OCI-LY7 (cell line): ENCODE measurements around the gene MAST2. TPM values are rescaled to one million over a fixed set of nuclear protein-coding genes. Genes with fewer than 3 reads are reported as not detected.

Experiments used
- BruUV-seq: library from RNA; stranded (reverse); fragments of 400-500 nt; replicated peaks from 2 replicates; lab custom pipeline; 2021; lab: Mats Ljungman, UMichigan
- CTCF ChIA-PET: fragments of 300-600 bp; sonication (Branson Sonifier 250); formaldehyde crosslinking; loops from one replicate; lab custom pipeline; 2022; ENCODE audit warnings: antibody characterized with exemption; ENCODE audit not compliant: unreplicated experiment; lab: Charles Lee
- POLR2A ChIA-PET: fragments of 300-600 bp; sonication (Branson Sonifier 250); formaldehyde crosslinking; loops from one replicate; lab custom pipeline; 2022; ENCODE audit warnings: antibody characterized with exemption; lab: Charles Lee
- DNase-seq: peaks from one replicate; pipeline ENCODE4 v3.0.0-alpha.2; 2015; ENCODE audit warnings: low spot score
- H2AFZ ChIP-seq: fragments of 200-600 bp; sonication (generic), shearing (Covaris generic); 2 replicates; pipeline ENCODE4 v1.6.1; 2014; ENCODE audit warnings: mild to moderate bottlenecking, antibody characterized with exemption, low read length, moderate library complexity
- H3K27ac ChIP-seq: fragments of 200-600 bp; sonication (generic); 2 replicates; pipeline ENCODE4 v1.5.1; 2014; ENCODE audit warnings: mixed run types, low read depth, mild to moderate bottlenecking, moderate library complexity, low read length, inconsistent platforms; ENCODE audit not compliant: poor library complexity, severe bottlenecking
- H3K36me3 ChIP-seq: fragments of 200-600 bp; sonication (generic); 2 replicates; pipeline ENCODE4 v1.6.1; 2014; ENCODE audit warnings: mild to moderate bottlenecking, antibody characterized with exemption, low read length, moderate library complexity, mixed read lengths; ENCODE audit not compliant: insufficient read depth
- H3K4me1 ChIP-seq: fragments of 200-600 bp; sonication (generic); 2 replicates; pipeline ENCODE4 v1.5.1; 2014; ENCODE audit warnings: mild to moderate bottlenecking, low read length; ENCODE audit not compliant: insufficient read depth, poor library complexity, severe bottlenecking
- H3K4me2 ChIP-seq: fragments of 200-600 bp; sonication (generic); 2 replicates; pipeline ENCODE4 v1.6.1; 2014; ENCODE audit warnings: mild to moderate bottlenecking, low read length
- H3K4me3 ChIP-seq: fragments of 200-600 bp; sonication (generic); 2 replicates; pipeline ENCODE4 v1.5.1; 2014; ENCODE audit warnings: mild to moderate bottlenecking, low read depth, low read length; ENCODE audit not compliant: poor library complexity, severe bottlenecking
- H3K79me2 ChIP-seq: fragments of 200-600 bp; sonication (generic); 2 replicates; pipeline ENCODE4 v1.6.1; 2016; ENCODE audit warnings: low read depth, mild to moderate bottlenecking, low read length, moderate library complexity, mixed read lengths; ENCODE audit not compliant: insufficient read depth
- H3K9me2 ChIP-seq: fragments of 200-600 bp; sonication (generic); 2 replicates; pipeline ENCODE4 v1.6.1; 2016; ENCODE audit warnings: mild to moderate bottlenecking, low read length, mixed read lengths; ENCODE audit not compliant: insufficient read depth
- H3K9me3 ChIP-seq: fragments of 200-600 bp; sonication (generic); 2 replicates; pipeline ENCODE4 v1.6.1; 2014; ENCODE audit warnings: mild to moderate bottlenecking, mixed run types, low read length, mixed read lengths
- H4K20me1 ChIP-seq: fragments of 200-600 bp; sonication (generic); 2 replicates; pipeline ENCODE4 v1.6.1; 2014; ENCODE audit warnings: mild to moderate bottlenecking, antibody characterized with exemption, low read length, moderate library complexity, mixed read lengths; ENCODE audit not compliant: insufficient read depth
- CTCF ChIP-seq: fragments of 200-600 bp; sonication (generic); conservative IDR thresholded peaks from 2 replicates; pipeline ENCODE4 v1.5.1; 2014; ENCODE audit warnings: mild to moderate bottlenecking, antibody characterized with exemption, low read length, moderate library complexity, mixed read lengths
- EZH2phosphoT487 ChIP-seq: fragments of 200-600 bp; sonication (generic); IDR thresholded peaks from 2 replicates; pipeline ENCODE4 v1.6.1; 2018; ENCODE audit warnings: low read depth, borderline replicate concordance, mild to moderate bottlenecking, mixed run types, antibody characterized with exemption, low read length, moderate library complexity, mixed read lengths
- intact Hi-C: fragments of 100-400 bp; cut with micrococcal nuclease; formaldehyde crosslinking; loops from one replicate; pipeline ENCODE4 v1.10.0; 2022; ENCODE audit not compliant: unreplicated experiment
- total RNA-seq, 2 experiments: library from RNA; depleted of rRNA in 1 of 2; stranded (reverse); fragments of >200 nt in 1 of 2; shearing (Covaris generic) in 1 of 2; gene quantifications; 2 replicates each; pipeline ENCODE4 v1.2.3, GENCODE V29; 2014 to 2022

Gene MAST2
- total RNA-seq, 2 experiments from 2014 or later, result 32.1 to 67.2 TPM

GRCh38 chr1:45914836-45915235 lies 111.4 kb downstream of the MAST2 start:
- ChIA-PET CTCF (no interaction called here), POLR2A (interaction anchor here (0.6 to 2.1 kb wide), 4 partner anchors 10 to 16 kb away, joined by 3 to 7 read pairs (median 6); no protein-coding TSS in a partner anchor)
- no TSS peak for BruUV-seq
- Histone ChIP-seq H3K4me2 (no peak overlapping the region), H3K27ac (no peak overlapping the region), H4K20me1 (no peaks in the 10 kb centered on the region; the same call in 1 of the 2 replicates), H3K9me3 (no peaks in the 10 kb centered on the region), H3K36me3 (peaks cover 16% of the 10 kb centered on the region), H3K4me1 (no peaks in the 10 kb centered on the region), H3K9me2 (no peaks in the 10 kb centered on the region), H3K4me3 (no peak overlapping the region), H2AFZ (no peak overlapping the region), H3K79me2 (0 out of 2 replicates have a peak, but pooled peaks cover 4% of the 10 kb centered on the region)
- TF ChIP-seq CTCF (no peak), EZH2phosphoT487 (no peak)
- no peak for DNase-seq
- intact Hi-C loops, result no loop called here

- H4K20me1 ChIP-seq, result no peaks in the 10 kb centered on the region
- ChIA-PET POLR2A (interaction anchor here (1.6 kb wide), 1 partner anchor 31 kb away, joined by 3 read pairs; no protein-coding TSS in a partner anchor), CTCF (no interaction called here)
- no TSS peak for BruUV-seq
- peaks cover 25% of the 10 kb centered on the region for H3K4me1 ChIP-seq
- H3K79me2 ChIP-seq, result no peaks in the 10 kb centered on the region
- intact Hi-C loops, result no loop called here
- H3K4me2 ChIP-seq, result no peak overlapping the region
- H3K4me3 ChIP-seq, result no peak overlapping the region
- no peaks in the 10 kb centered on the region for H3K9me3 ChIP-seq
- H3K27ac ChIP-seq, result no peak overlapping the region
- no peak overlapping the region for H2AFZ ChIP-seq
- no peak for DNase-seq
- TF ChIP-seq EZH2phosphoT487 (no peak), CTCF (no peak)
- H3K36me3 ChIP-seq, result peaks cover 31% of the 10 kb centered on the region
- no peaks in the 10 kb centered on the region for H3K9me2 ChIP-seq
These were observed 119.0 kb downstream of the MAST2 start for GRCh38 chr1:45922374-45922773.

GRCh38 chr1:45922813-45923212 lies 119.4 kb downstream of the MAST2 start:
- ChIA-PET POLR2A (interaction anchor here (1.6 kb wide), 1 partner anchor 32 kb away, joined by 3 read pairs; no protein-coding TSS in a partner anchor), CTCF (no interaction called here)
- Histone ChIP-seq H4K20me1 (no peaks in the 10 kb centered on the region), H3K27ac (no peak overlapping the region), H3K4me1 (peaks cover 25% of the 10 kb centered on the region), H3K79me2 (no peaks in the 10 kb centered on the region; the same call in 1 of the 2 replicates), H3K9me2 (no peaks in the 10 kb centered on the region), H2AFZ (no peak overlapping the region), H3K4me2 (no peak overlapping the region), H3K36me3 (peaks cover 27% of the 10 kb centered on the region), H3K9me3 (no peaks in the 10 kb centered on the region), H3K4me3 (no peak overlapping the region)
- no TSS peak for BruUV-seq
- DNase-seq, result no peak
- TF ChIP-seq EZH2phosphoT487 (no peak), CTCF (no peak)
- intact Hi-C loops, result no loop called here
